Heart left ventricle (tissue), 16 donors: Measurements from ENCODE around the gene NCAM1. TPM values are rescaled to one million over a fixed set of nuclear protein-coding genes. Genes with fewer than 3 reads are reported as not detected.

Experiments
- ATAC-seq, 4 donors: fragments of 200-7000 bp; cut with Tn5 transposase; one replicate each; pipeline ENCODE4 v1.9.1; 2020 to 2022; ENCODE audit warnings: moderate library complexity in 4 of 4, mild to moderate bottlenecking in 3 of 4, moderate number of reproducible peaks in 1 of 4
- DNase-seq, 5 donors: peaks; one replicate each; pipeline ENCODE4 v3.0.0-alpha.2; 2020
- H3K27ac ChIP-seq, 12 donors: fragments of 200-600 bp; sonication (generic) in 4 of 12; one replicate each; pipeline versions ENCODE4 v1.5.0 to v1.8.0; 2016 to 2022; ENCODE audit warnings: mild to moderate bottlenecking in 2 of 12
- H3K27me3 ChIP-seq, 9 donors: fragments of 200-600 bp; sonication (generic) in 2 of 9; one replicate each; pipeline versions ENCODE4 v1.5.1 to v1.8.0; 2016 to 2022; ENCODE audit warnings: mild to moderate bottlenecking in 3 of 9
- H3K36me3 ChIP-seq, 9 donors: fragments of 200-600 bp; sonication (generic) in 2 of 9; one replicate each; pipeline versions ENCODE4 v1.5.0 to v1.8.0; 2018 to 2022; ENCODE audit warnings: mild to moderate bottlenecking in 2 of 9
- H3K4me1 ChIP-seq, 12 donors: fragments of 200-600 bp; sonication (generic) in 4 of 12; one replicate each; pipeline versions ENCODE4 v1.5.0 to v1.8.0; 2016 to 2022; ENCODE audit warnings: mild to moderate bottlenecking in 3 of 12
- H3K4me3 ChIP-seq, 12 donors: fragments of 200-600 bp; sonication (generic) in 4 of 12; one replicate each; pipeline versions ENCODE4 v1.5.0 to v1.8.0; 2017 to 2022; ENCODE audit warnings: mild to moderate bottlenecking in 9 of 12, moderate library complexity in 4 of 12
- H3K9me3 ChIP-seq, 12 donors: fragments of 200-600 bp; sonication (generic) in 4 of 12; one replicate each; pipeline versions ENCODE4 v1.5.0 to v1.8.0; 2016 to 2022; ENCODE audit warnings: mild to moderate bottlenecking in 1 of 12
- CTCF ChIP-seq, 12 donors: fragments of 200-600 bp; sonication (generic) in 4 of 12; IDR thresholded peaks; one replicate each; pipeline versions ENCODE4 v1.5.0 to v1.8.0; 2018 to 2022; ENCODE audit warnings: antibody characterized with exemption in 12 of 12, mild to moderate bottlenecking in 5 of 12
- POLR2A ChIP-seq, 2 donors: fragments of 450-650 bp; IDR thresholded peaks; one replicate each; pipeline ENCODE4 v1.6.1; 2017; ENCODE audit warnings: antibody characterized with exemption in 2 of 2, mild to moderate bottlenecking in 2 of 2, moderate library complexity in 2 of 2
- WGBS, 4 donors: extraction: QIAGEN DNeasy Blood & Tissue Kit in 2 of 4; methylation state at CpG; one replicate each; pipeline versions ENCODE4 v1.1.5 to v1.1.7; 2013 to 2018; 5-methylcytosine and 5-hydroxymethylcytosine counted together
- intact Hi-C, 10 donors: fragments of 100-400 bp; cut with DNase I; formaldehyde crosslinking; loops; one replicate each; pipeline versions ENCODE4 v1.11.1 to v1.14.2; 2022
- polyA plus RNA-seq, 2 donors: library from polyadenylated mRNA; stranded (reverse); fragments of 200-250 nt; gene quantifications; one replicate each; pipeline ENCODE4 v1.2.3, GENCODE V29; 2013
- total RNA-seq, 9 donors: library from RNA; depleted of rRNA in 2 of 9; stranded (reverse); fragments of >200 nt in 2 of 9; fragmentation: NEBNext Ultra II Directional in 3 of 9; extraction: Animal tissue kit (Norgen Biotek cat#: 25700) in 3 of 9; gene quantifications; one replicate each; pipeline versions ENCODE4 v1.1.0 to v1.2.4, GENCODE V29; 2016 to 2023
- donor health status: ischemic (EF 13 %, LVEDD 7.1; RV severe dilation, severe dysfunction).
- donor health status: healthy with polysubstance abuse.
- donor health status: DM: no; HTN: yes; CAD: no.
- donor health status: DM: no; HTN: no; CAD: no.
- donor health status: ischemic (EF 25% LVEDD 6.9; RV normal size, moderate dysfunction).
- donor health status: ischemic (EF 25% LVEDD 5.7; RV mildly dilated, moderate dysfunction).
- donor health status: healthy.
- donor health status: DM: yes; HTN: yes; CAD: no.
- donor health status: ischemic (EF 35%, LVEDD 5.7; RV mildly dilated, moderate dysfunction).
- donor health status: nonischemic (EF 11% LVEDD 7.7; RV severe dilation, severe dysfunction).
- donor health status: DM: yes; HTN: yes; CAD: no.
- donor health status: PGD.
- donor health status: ischemic (EF 29% LVEDD 5.4; RV normal size, mild dysfunction).
- donor health status: nonischemic (EF 23%, LVEDD 6.1; RV moderate dilation, normal function).

The NCAM1 gene
- total and polyA plus RNA-seq, 11 donors, result 78.0 to 753 (median 389) TPM

DNA sequence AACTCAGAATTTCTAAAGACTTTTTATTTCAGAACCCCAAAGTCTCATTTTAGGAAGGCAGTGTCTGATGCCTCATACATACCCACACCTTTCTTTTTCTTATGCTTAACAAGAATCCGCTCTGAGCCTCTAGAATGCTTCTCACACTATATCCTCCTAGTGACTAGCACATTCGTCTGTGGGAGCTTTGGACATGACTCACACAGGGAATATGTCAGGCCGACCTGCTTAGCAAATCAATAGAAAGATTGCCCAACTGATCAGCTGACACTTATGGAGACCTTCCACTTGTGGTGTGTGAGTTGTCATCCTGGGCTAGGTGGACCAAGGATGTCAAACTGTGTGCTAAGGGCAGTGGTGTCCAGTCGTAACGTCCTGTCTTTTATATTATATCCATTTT, 223.3 kb downstream of the NCAM1 start:
- H3K36me3 ChIP-seq, result no peaks in the 10 kb centered on the region
- no peak overlapping the region for H3K27ac ChIP-seq
- DNase-seq, result no peak
- H3K27me3 ChIP-seq, result no peaks in the 10 kb centered on the region
- TF ChIP-seq POLR2A (IDR thresholded peaks at IDR 0.05) (no peak), CTCF (IDR thresholded peaks at IDR 0.05) (no peak)
- peaks cover 0 to 54% (median 23%) of the 10 kb centered on the region in 12 donors for H3K4me1 ChIP-seq
- ATAC-seq, result no peak
- intact Hi-C loops, result no loop called here
- H3K4me3 ChIP-seq, result no peak overlapping the region
- no peaks in the 10 kb centered on the region for H3K9me3 ChIP-seq
- WGBS, 4 donors, result 78 to 86% (median 84%) methylated on average over 5 of the region's 5 CpGs

GRCh38 chr11:113188371-113188834, 227.2 kb downstream of the NCAM1 start:
- ATAC-seq, result no peak
- TF ChIP-seq CTCF (IDR thresholded peaks at IDR 0.05) (no peak), POLR2A (IDR thresholded peaks at IDR 0.05) (no peak)
- intact Hi-C loops, result no loop called here
- no peaks in the 10 kb centered on the region for H3K36me3 ChIP-seq
- no peaks in the 10 kb centered on the region for H3K27me3 ChIP-seq
- H3K9me3 ChIP-seq, result no peaks in the 10 kb centered on the region
- H3K4me1 ChIP-seq, result peaks cover 6 to 72% (median 52%) of the 10 kb centered on the region in 12 donors
- no peak for DNase-seq
- H3K27ac ChIP-seq, result peak overlapping the region in 1 of 12 donors; percentile 16
- H3K4me3 ChIP-seq, result no peak overlapping the region

DNA sequence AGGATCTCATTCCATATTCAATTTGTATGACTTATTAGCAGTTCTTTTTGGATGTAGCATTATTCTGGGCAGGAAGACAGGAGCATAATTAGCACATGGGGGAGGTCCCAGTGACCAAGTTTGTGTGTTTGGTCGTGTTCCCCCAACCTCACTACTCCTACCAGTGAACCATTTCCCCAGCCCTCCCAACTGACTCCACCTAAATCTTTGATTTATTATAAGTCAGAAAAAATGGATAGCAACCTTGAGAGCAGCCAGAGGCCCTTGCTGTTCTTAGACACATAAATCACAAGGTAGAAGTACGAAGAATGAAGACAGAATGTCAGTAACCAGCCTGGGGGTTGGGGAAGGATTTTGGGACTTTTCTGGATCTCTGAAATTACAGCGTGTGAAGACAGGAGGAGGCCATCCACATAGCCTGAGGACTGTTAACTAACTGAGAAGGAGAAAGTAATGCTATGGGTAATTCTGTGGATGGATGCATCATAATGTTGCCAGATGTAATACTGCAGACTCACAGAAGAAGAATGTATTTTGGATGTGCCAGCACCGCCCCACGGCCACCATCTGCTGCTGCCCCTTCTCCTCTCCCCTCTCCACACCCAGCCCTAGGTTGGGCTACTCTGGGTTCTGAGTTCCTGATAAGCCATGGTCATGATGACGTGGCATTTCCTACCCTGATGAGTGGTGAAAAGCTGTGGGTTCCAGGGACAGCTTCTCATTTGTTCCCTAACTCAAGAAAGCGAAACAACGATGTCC, 228.9 kb downstream of the NCAM1 start:
- no peaks in the 10 kb centered on the region for H3K9me3 ChIP-seq
- H3K4me3 ChIP-seq, result no peak overlapping the region
- DNase-seq, result peak in 2 of 5 donors; percentile 55 to 65
- peak overlapping the region in 2 of 12 donors; percentile 6 to 46 for H3K27ac ChIP-seq
- intact Hi-C loops, result loop anchor here in 1 of 10 donors (5.0 kb wide), 1 partner anchor 58 kb away; no protein-coding TSS in a partner anchor
- H3K4me1 ChIP-seq, result peaks cover 6 to 89% (median 58%) of the 10 kb centered on the region in 12 donors
- 63 to 67% (median 64%) methylated on average over 8 of the region's 8 CpGs for WGBS, 4 donors
- H3K36me3 ChIP-seq, result no peaks in the 10 kb centered on the region
- TF ChIP-seq POLR2A (IDR thresholded peaks at IDR 0.05) (no peak), CTCF (IDR thresholded peaks at IDR 0.05) (no peak)
- no peaks in the 10 kb centered on the region for H3K27me3 ChIP-seq
- ATAC-seq, result peak; percentile 28 to 88 (median 66)

DNA sequence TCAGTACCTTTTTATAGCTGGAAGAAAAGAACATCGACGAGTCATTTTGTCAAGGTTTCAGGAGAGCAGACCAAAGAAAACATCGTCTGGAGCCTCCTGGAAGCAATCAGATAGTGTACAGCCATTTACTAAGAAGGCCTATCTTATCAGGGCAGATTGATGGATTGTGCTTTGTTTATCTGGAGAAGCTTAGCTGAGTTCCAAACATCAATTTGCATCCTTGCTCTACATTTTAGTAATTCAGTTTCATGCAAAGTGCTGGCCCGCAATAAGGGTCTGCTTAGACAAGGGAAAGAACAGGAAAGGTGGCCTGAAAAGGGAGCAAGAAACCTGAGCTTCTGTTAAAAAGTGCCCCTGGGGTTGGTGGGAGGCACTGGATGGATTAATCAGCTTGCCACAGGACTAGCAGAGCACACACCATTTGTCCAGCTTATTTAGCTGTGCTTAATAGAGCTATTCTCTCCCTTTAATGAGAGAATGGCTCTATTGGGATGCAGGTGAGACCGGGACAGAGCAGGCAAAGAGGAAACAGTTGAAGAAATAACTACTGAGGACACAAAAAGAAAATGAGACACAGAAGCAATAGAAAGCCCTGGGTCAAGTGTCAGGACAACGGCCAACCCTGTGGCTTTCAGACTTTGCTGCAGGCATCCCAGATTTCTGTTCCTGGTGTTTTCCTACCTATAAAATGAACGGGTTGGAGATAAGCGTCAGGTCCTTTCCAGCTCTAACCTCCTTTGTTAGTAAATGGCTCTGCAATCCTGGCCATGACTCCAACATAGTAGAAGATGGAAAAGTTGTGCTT, 231.1 kb downstream of the NCAM1 start:
- ATAC-seq, result peak in 1 of 4 donors; percentile 7
- no peak for TF ChIP-seq POLR2A (IDR thresholded peaks at IDR 0.05)
- TF ChIP-seq CTCF (IDR thresholded peaks at IDR 0.05), result no peak
- H3K27ac ChIP-seq, result peak overlapping the region in 5 of 12 donors; percentile 0 to 47 (median 36)
- 42 to 49% (median 47%) methylated on average over 8 of the region's 8 CpGs for WGBS, 4 donors
- H3K36me3 ChIP-seq, result no peaks in the 10 kb centered on the region
- H3K4me1 ChIP-seq, result peaks cover 6 to 78% (median 58%) of the 10 kb centered on the region in 12 donors
- intact Hi-C loops, result loop anchor here in 1 of 10 donors (5.0 kb wide), 1 partner anchor 60 kb away; no protein-coding TSS in a partner anchor
- no peaks in the 10 kb centered on the region for H3K9me3 ChIP-seq
- no peak overlapping the region for H3K4me3 ChIP-seq
- DNase-seq, result no peak
- no peaks in the 10 kb centered on the region for H3K27me3 ChIP-seq
